Suppressor macrophage treated with lipopolysaccharide for 4 hours (primary cell): Measurements from ENCODE around the gene RIMS4.
"Not testable (repeated sequence)": the region's sequence is repeated elsewhere in the genome, so short reads cannot be mapped to it uniquely, and the experiment has no call there.

Experiments
- DNase-seq: peaks from one replicate; pipeline ENCODE4 v3.0.0-alpha.2; 2020

The RIMS4 gene

GRCh38 chr20:44792796-44793195, 17.6 kb downstream of the RIMS4 start:
- peak; percentile 7 for DNase-seq

DNA sequence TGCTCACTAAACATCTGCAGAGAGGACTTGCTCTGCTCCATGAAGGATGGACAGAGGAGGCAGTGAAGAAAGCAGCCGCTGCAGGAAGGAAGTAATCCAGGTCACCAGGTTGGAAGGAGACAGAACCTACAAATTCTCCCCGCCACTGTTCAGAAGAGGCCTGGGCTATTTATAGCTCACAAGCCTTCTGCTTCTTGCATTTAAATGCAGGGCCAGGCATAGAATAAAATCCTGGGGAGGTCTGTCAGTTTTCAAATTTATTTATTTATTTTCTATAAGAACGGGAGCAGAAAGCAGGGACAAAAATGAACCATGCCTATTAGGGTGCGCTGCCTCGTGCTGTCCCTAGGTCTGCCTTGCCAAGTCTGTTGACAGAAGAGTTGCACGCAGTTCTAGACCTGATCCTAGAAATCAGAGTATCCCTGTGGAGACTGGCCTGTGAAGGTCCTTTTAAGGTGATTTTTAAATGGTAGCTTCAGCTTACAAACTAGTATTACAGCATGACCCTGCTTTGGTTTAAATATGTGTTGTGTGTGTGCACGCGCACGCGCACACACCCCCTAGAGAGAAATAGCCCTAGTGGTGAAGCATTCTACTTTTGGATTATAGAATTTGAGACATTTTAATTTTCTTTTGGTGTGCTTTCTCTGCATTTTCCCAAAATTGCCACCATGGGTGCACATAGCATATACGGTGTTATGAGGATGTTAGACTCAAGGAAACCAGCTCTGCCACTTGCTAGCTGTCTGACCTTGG, 19.5 kb downstream of the RIMS4 start:
- DNase-seq: no peak

DNA sequence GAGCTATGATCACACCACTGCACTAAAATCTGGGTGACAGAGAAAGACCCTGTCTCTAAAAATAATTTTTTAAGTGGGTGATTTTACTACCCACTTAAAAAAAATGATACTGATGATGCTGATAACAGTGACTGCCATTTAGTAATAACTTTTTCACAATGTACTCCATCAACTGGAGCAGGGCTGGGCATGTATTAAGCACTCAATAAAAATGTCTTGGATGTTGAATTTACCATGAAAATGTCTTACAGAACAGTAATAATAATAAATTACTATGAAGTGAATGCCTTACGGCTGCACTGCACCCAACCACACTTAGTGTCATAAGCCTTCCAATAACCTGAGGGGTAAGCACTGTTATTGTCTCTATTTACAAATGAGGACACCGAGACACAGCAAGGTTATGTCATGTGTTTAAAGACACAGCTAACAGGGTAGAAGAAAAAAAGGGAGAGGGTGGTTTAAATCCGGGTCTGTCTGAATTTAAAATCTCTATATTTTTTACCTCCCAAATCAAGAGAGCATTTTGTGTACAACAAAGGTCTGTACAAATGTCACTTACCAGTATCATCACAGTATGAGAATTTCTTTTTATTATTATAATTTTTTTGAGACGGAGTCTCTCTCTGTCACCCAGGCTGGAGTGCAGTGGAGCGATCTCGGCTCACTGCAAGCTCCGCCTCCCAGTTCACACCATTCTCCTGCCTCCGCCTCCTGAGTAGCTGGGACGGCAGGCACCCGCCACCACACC, 21.5 kb downstream of the RIMS4 start:
- no peak for DNase-seq

DNA sequence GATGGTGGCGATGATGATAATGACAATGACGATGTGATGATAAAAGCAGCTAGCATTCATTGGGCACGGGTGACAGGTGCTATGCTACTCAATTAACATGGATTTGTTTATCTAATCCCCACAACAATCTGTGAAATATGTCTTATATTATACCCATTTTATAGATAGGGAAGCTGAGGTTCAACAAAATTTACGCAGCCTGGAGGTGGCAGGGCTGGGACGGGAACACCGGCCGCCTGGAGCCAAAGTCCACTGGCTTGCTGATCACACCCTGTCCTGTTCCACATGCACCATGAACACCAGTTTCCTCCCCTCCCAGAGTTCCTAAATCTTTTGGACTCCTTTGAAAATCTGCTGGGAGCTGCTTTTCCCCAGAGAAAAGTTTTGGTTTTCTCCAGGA, 23.0 kb downstream of the RIMS4 start:
- DNase-seq: no peak

- no peak for DNase-seq
These were observed 24.6 kb downstream of the RIMS4 start for GRCh38 chr20:44785768-44786167.

GRCh38 chr20:44784688-44785087, 25.7 kb downstream of the RIMS4 start:
- DNase-seq: no peak

GRCh38 chr20:44781791-44782190, 28.6 kb downstream of the RIMS4 start:
- DNase-seq: no peak

- no peak for DNase-seq
These were observed 29.2 kb downstream of the RIMS4 start for GRCh38 chr20:44781118-44781517.

GRCh38 chr20:44780226-44780625, 30.1 kb downstream of the RIMS4 start:
- DNase-seq: peak; percentile 46

DNA sequence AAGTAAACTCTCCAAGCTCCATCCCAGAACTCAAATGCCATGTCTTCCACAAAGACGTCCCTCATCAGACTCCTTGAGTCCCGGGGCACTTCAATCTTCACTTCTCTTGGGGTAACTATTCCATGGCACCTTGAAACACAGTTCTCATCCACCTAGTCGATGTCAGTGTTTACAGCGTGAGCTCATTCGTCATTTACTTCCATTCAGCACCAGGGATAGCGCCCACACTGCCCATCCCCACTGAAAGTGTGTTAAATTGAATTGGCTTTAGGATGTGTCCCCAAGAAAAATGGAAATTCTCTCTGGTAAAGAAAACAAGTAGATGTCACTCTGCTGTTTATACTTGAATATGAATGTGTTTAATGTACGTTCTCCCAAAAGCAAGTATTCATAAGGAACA, 33.4 kb downstream of the RIMS4 start:
- DNase-seq: peak; percentile 3

DNA sequence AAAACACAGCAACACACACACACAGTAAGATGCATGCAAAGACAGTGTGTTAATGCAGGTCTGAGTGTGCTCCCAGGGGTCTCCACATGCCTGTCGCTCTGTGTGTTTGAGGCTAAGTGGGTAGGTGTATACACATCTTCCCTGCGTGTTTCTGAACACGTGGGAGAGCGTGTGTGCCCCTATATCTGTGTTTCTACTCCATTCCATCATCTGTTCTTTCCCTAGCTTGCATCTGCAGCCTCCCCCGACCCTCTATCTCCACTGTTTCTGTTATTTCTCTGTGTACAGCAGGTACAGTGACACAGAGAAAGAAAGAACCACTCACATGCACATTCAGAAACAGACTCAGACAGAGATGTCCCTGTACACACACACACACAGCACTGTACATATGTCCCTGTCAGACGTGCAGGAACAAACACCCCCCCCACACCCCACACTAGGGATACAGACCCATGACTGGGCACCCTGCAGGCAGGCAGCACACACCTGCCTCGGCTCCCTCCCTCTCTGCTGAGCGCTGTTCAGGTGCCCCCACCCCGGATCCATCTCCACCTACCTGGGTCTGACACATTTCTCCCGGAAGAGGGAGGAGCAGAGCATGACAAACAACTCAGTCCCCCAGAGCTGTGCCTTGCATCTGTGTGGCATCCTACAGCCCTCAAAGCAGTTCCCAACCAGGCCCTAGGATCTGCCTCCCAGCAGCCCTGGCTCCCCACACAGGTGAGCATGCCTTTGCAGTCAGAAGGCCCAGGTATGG, 37.1 kb downstream of the RIMS4 start:
- DNase-seq: no peak

GRCh38 chr20:44772636-44773035, 37.7 kb downstream of the RIMS4 start:
- no peak for DNase-seq

- DNase-seq: no peak
These were observed 39.2 kb downstream of the RIMS4 start for GRCh38 chr20:44771172-44771535.

GRCh38 chr20:44770484-44771171, 39.7 kb downstream of the RIMS4 start:
- no peak for DNase-seq

- DNase-seq: no peak
These were observed 40.9 kb downstream of the RIMS4 start for GRCh38 chr20:44769481-44769863.

- DNase-seq: no peak
These were observed 41.4 kb downstream of the RIMS4 start for GRCh38 chr20:44768854-44769480.

DNA sequence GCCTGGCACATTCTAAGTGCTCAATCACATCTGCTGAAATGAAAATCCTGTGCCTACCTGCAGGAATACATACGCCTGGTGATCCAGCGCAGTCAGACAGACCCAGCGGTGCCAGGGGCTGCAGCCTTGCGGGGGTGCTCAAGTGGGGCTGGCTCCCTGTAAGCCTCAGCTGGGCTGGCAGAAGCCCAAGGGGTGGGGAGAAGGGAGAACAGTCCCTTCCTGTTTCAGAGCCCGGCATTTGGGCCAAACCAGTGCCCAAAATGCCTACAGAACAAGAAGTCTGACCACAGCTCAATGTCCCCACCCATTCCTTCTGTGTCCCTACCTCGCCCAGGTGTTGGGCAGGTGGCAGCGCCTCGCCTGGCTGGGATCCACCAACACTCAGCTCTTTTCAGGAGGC, 42.1 kb downstream of the RIMS4 start:
- DNase-seq: no peak

GRCh38 chr20:44765701-44766347, 44.5 kb downstream of the RIMS4 start:
- no peak for DNase-seq

- DNase-seq: no peak
These were observed 45.3 kb downstream of the RIMS4 start for GRCh38 chr20:44765091-44765490.

- not testable (repeated sequence) for DNase-seq
These were observed 46.5 kb downstream of the RIMS4 start for GRCh38 chr20:44763798-44764197.

DNA sequence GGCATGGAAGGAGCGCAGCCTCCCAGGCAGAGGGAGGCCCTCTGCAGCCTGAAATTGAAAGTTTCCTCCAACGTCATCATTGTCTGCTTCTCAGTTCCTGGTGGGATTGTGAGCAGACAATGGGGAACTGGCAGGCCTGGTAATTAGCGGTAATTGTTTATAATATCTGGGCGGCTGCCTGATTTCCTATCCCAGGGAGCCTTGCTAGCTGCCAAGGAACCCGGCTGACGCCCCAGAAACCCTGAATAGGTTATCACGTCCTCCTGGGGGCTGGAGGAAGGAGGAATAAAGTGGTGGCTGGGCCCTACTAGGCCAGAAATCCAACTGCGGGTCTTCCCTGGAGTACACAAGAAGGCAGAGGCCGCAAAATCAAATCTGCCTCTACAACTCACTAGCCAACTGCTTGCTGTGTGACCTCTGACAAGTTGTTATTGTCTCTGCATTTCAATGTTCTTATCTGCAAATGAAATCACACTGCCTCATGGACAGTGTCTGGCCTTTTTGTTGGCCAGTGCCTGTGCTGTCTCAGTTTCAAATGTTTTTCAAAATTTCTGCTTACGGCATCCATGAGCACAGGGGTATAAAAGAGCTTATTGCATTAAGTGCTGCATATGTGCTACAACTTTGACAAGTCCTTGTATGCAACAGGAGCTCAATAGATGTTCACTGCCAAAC, 47.7 kb downstream of the RIMS4 start:
- no peak for DNase-seq

DNA sequence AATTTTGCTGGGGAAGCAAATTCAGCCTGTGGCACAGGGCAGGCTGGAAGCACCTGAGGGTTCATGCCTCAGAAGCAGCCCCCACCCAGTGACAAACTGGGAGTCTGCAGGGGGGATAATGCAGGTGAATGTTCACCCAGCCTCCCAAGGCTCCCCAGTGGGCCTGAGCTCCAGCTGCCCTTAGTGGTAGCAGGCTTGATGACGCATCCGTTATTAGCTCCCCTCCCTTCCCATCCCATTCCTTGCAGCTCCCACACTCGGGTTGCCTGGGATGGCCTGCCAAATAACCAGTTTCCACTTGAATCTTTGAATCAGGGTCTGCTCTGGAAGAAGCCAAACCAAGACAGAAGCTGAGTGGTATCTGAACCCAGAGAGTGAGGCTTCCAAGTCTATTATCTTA, 48.9 kb downstream of the RIMS4 start:
- DNase-seq: no peak
